Activated CD8-positive, alpha-beta T cell treated with anti-CD3 and anti-CD28 coated beads for 36 hours (primary cell): ENCODE data around the gene C10orf71. TPM values are rescaled to one million over a fixed set of nuclear protein-coding genes. Genes with fewer than 3 reads are reported as not detected.

Experiments
- ATAC-seq: fragments of 200-7000 bp; cut with Tn5 transposase; one replicate; pipeline ENCODE4 v1.10.0; 2021; ENCODE audit warnings: mild to moderate bottlenecking, moderate library complexity
- CTCF ChIA-PET: fragments of 350-600 bp; sonication (Branson Sonifier 250); formaldehyde crosslinking; loops from one replicate; lab custom pipeline; 2021; ENCODE audit warnings: antibody characterized with exemption; lab: Charles Lee
- POLR2A ChIA-PET: fragments of 350-600 bp; sonication (Branson Sonifier 250); formaldehyde crosslinking; loops from one replicate; lab custom pipeline; 2021; ENCODE audit warnings: antibody characterized with exemption; lab: Charles Lee
- DNase-seq: peaks from one replicate; pipeline ENCODE4 v3.0.0-alpha.2; 2020
- H3K27ac Mint-ChIP-seq: one replicate; pipeline ENCODE4 v1.8.0; 2021; ENCODE audit warnings: mild to moderate bottlenecking, mixed read lengths
- H3K27me3 Mint-ChIP-seq: one replicate; pipeline ENCODE4 v1.8.0; 2021; ENCODE audit warnings: mixed read lengths
- H3K36me3 Mint-ChIP-seq: one replicate; pipeline ENCODE4 v1.8.0; 2021; ENCODE audit warnings: low read depth, mixed read lengths
- H3K4me1 Mint-ChIP-seq: one replicate; pipeline ENCODE4 v1.8.0; 2021; ENCODE audit warnings: low read depth, mixed read lengths
- H3K4me3 Mint-ChIP-seq: one replicate; pipeline ENCODE4 v1.8.0; 2021; ENCODE audit warnings: mild to moderate bottlenecking, moderate library complexity, mixed read lengths
- H3K9me3 Mint-ChIP-seq: one replicate; pipeline ENCODE4 v1.8.0; 2021; ENCODE audit warnings: mixed read lengths
- CTCF ChIP-seq: fragments of 200-600 bp; IDR thresholded peaks from one replicate; pipeline ENCODE4 v1.8.0; 2022; ENCODE audit warnings: antibody characterized with exemption, mild to moderate bottlenecking
- intact Hi-C: fragments of 100-400 bp; cut with micrococcal nuclease; formaldehyde crosslinking; loops from one replicate; pipeline ENCODE4 v1.10.0; 2022
- total RNA-seq, 2 experiments: library from RNA; stranded (reverse); gene quantifications; one replicate each; pipeline ENCODE4 v1.2.3, GENCODE V29; 2021

The C10orf71 gene
- total RNA-seq, 2 experiments from 2014 or later, result not detected

- POLR2A ChIA-PET, result no interaction called here
- TF ChIP-seq CTCF, result no peak
- CTCF ChIA-PET, result no interaction called here
- Mint-ChIP-seq H3K4me3 (no peak overlapping the region), H3K27me3 (peaks cover 2% of the 10 kb centered on the region), H3K4me1 (peaks cover 4% of the 10 kb centered on the region), H3K9me3 (no peaks in the 10 kb centered on the region), H3K27ac (no peak overlapping the region), H3K36me3 (no peaks in the 10 kb centered on the region)
- DNase-seq (no peak), ATAC-seq (no peak)
- intact Hi-C loops, result no loop called here
These were observed 20.4 kb upstream of the C10orf71 start for GRCh38 chr10:49278497-49278981.

- intact Hi-C loops, result no loop called here
- no peak for DNase-seq
- CTCF ChIA-PET, result interaction anchor here (1.4 kb wide), 1 partner anchor 18 kb away, joined by 3 read pairs; no protein-coding TSS in a partner anchor
These were observed 19.7 kb upstream of the C10orf71 start for GRCh38 chr10:49279015-49279880.

GRCh38 chr10:49280001-49280408 is 19.0 kb upstream of the C10orf71 start:
- ChIA-PET CTCF (interaction anchor here (1.4 kb wide), 1 partner anchor 17 kb away, joined by 3 read pairs; no protein-coding TSS in a partner anchor), POLR2A (interaction anchor here (1.4 kb wide), 1 partner anchor 15 kb away, joined by 4 read pairs; no protein-coding TSS in a partner anchor)
- ATAC-seq (peak; percentile 93), DNase-seq (peak; percentile 44)
- Mint-ChIP-seq H3K27ac (no peak overlapping the region), H3K27me3 (peaks cover 2% of the 10 kb centered on the region), H3K4me1 (peaks cover 4% of the 10 kb centered on the region), H3K9me3 (no peaks in the 10 kb centered on the region), H3K4me3 (no peak overlapping the region), H3K36me3 (no peaks in the 10 kb centered on the region)
- intact Hi-C loops, result no loop called here
- no peak for TF ChIP-seq CTCF

More at GRCh38 chr10:49279015-49279880, 19.7 kb upstream of the C10orf71 start:
- Mint-ChIP-seq H3K4me3 (no peak overlapping the region), H3K4me1 (peaks cover 4% of the 10 kb centered on the region), H3K27ac (no peak overlapping the region), H3K9me3 (no peaks in the 10 kb centered on the region), H3K36me3 (no peaks in the 10 kb centered on the region), H3K27me3 (peaks cover 2% of the 10 kb centered on the region)
- ATAC-seq, result no peak
- POLR2A ChIA-PET, result interaction anchor here (1.4 kb wide), 1 partner anchor 15 kb away, joined by 4 read pairs; no protein-coding TSS in a partner anchor
- no peak for TF ChIP-seq CTCF

- CTCF ChIA-PET, result interaction anchor here (1.4 to 1.7 kb wide), 2 partner anchors 15 to 126 kb away, joined by 5 to 8 read pairs; no protein-coding TSS in a partner anchor
- Mint-ChIP-seq H3K27ac (no peak overlapping the region), H3K9me3 (no peaks in the 10 kb centered on the region), H3K4me1 (peaks cover 4% of the 10 kb centered on the region), H3K36me3 (no peaks in the 10 kb centered on the region), H3K27me3 (peaks cover 2% of the 10 kb centered on the region), H3K4me3 (no peak overlapping the region)
- POLR2A ChIA-PET, result no interaction called here
- peak; percentile 46 for TF ChIP-seq CTCF
- intact Hi-C loops, result no loop called here
- ATAC-seq (no peak), DNase-seq (peak; percentile 12)
These were observed 17.5 kb upstream of the C10orf71 start for GRCh38 chr10:49281461-49281860.
